Upper lobe of left lung (tissue), 6 donors: ENCODE data around the gene ITPRIPL1. TPM values are rescaled to one million over a fixed set of nuclear protein-coding genes. Genes with fewer than 3 reads are reported as not detected.

Experiments used
- ATAC-seq, 2 donors: fragments of 200-7000 bp; cut with Tn5 transposase; one replicate each; pipeline ENCODE4 v1.9.1; 2022; ENCODE audit warnings: mild to moderate bottlenecking in 2 of 2, moderate library complexity in 2 of 2; ENCODE audit not compliant: low FRiP score in 2 of 2
- DNase-seq, 2 donors: peaks; one replicate each; pipeline ENCODE4 v3.0.0-alpha.2; 2019 to 2020
- H3K27ac ChIP-seq, 4 donors: fragments of 200-600 bp; sonication (generic); one replicate each; pipeline ENCODE4 v1.5.1; 2016 to 2019
- H3K27me3 ChIP-seq, 4 donors: fragments of 200-600 bp; sonication (generic); one replicate each; pipeline ENCODE4 v1.5.1; 2017 to 2019
- H3K36me3 ChIP-seq, 4 donors: fragments of 200-600 bp; sonication (generic); one replicate each; pipeline ENCODE4 v1.5.1; 2016 to 2019
- H3K4me1 ChIP-seq, 4 donors: fragments of 200-600 bp; sonication (generic); one replicate each; pipeline ENCODE4 v1.5.1; 2018 to 2019
- H3K4me3 ChIP-seq, 4 donors: fragments of 200-600 bp; sonication (generic); one replicate each; pipeline ENCODE4 v1.5.1; 2017 to 2019; ENCODE audit warnings: mild to moderate bottlenecking in 2 of 4, moderate library complexity in 1 of 4
- H3K9me3 ChIP-seq, 4 donors: fragments of 200-600 bp; sonication (generic); one replicate each; pipeline ENCODE4 v1.5.1; 2018 to 2019
- EP300 ChIP-seq, 4 donors: sonication (generic); formaldehyde crosslinking; IDR thresholded peaks; one replicate each; pipeline ENCODE4 v1.5.1; 2017; ENCODE audit warnings: antibody characterized with exemption in 4 of 4, control low read depth in 2 of 4
- POLR2A ChIP-seq, 4 donors: fragments of 450-650 bp; IDR thresholded peaks; one replicate each; pipeline ENCODE4 v1.5.1; 2016 to 2017; ENCODE audit warnings: antibody characterized with exemption in 4 of 4, mild to moderate bottlenecking in 2 of 4
- POLR2AphosphoS5 ChIP-seq, 2 donors: sonication (generic); formaldehyde crosslinking; IDR thresholded peaks; one replicate each; pipeline ENCODE4 v1.5.1; 2017; ENCODE audit warnings: antibody characterized with exemption in 2 of 2
- WGBS, 2 donors: methylation state at CpG; one replicate each; pipeline ENCODE4 v1.1.5; 2017 to 2018; 5-methylcytosine and 5-hydroxymethylcytosine counted together
- total RNA-seq, 6 donors: library from RNA; depleted of rRNA in 4 of 6; stranded (reverse); fragments of >200 nt in 4 of 6; gene quantifications; one replicate each; pipeline versions ENCODE4 v1.1.0 to v1.2.1, GENCODE V29; 2016 to 2021
- TF ChIP-seq, protein P1 (sequence below), 6 experiments: fragments of 450-650 bp in 4 of 6; fragments of 200-600 bp in 2 of 6; sonication (generic) in 2 of 6; IDR thresholded peaks; one replicate each; pipeline ENCODE4 v1.5.1; 2016 to 2019; ENCODE audit warnings: antibody characterized with exemption in 6 of 6
- donor health status: DM: no; HTN: no; CAD: no; lungs with moderate emphysema.
- donor health status: DM: no; HTN: yes; CAD: no; lungs with severe emphysema.

The ITPRIPL1 gene
- total RNA-seq, 6 donors from 2014 or later, result 0.57 to 5.5 (median 1.9) TPM

GRCh38 chr2:96333708-96334107 lies 8.6 kb downstream of the ITPRIPL1 start:
- H3K27me3 ChIP-seq, result no peaks in the 10 kb centered on the region
- H3K36me3 ChIP-seq, result no peaks in the 10 kb centered on the region
- H3K4me3 ChIP-seq, result no peak overlapping the region
- no peaks in the 10 kb centered on the region for H3K9me3 ChIP-seq
- 71 to 79% methylated on average over 3 of the region's 3 CpGs for WGBS, 2 donors
- TF ChIP-seq POLR2A (IDR thresholded peaks at IDR 0.05) (no peak), EP300 (IDR thresholded peaks at IDR 0.05) (no peak), POLR2AphosphoS5 (IDR thresholded peaks at IDR 0.05) (no peak)
- TF ChIP-seq, protein P1, sequence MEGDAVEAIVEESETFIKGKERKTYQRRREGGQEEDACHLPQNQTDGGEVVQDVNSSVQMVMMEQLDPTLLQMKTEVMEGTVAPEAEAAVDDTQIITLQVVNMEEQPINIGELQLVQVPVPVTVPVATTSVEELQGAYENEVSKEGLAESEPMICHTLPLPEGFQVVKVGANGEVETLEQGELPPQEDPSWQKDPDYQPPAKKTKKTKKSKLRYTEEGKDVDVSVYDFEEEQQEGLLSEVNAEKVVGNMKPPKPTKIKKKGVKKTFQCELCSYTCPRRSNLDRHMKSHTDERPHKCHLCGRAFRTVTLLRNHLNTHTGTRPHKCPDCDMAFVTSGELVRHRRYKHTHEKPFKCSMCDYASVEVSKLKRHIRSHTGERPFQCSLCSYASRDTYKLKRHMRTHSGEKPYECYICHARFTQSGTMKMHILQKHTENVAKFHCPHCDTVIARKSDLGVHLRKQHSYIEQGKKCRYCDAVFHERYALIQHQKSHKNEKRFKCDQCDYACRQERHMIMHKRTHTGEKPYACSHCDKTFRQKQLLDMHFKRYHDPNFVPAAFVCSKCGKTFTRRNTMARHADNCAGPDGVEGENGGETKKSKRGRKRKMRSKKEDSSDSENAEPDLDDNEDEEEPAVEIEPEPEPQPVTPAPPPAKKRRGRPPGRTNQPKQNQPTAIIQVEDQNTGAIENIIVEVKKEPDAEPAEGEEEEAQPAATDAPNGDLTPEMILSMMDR (IDR thresholded peaks at IDR 0.05), result no peak
- H3K4me1 ChIP-seq, result peaks cover 6 to 20% (median 15%) of the 10 kb centered on the region in 4 donors
- ATAC-seq, result no peak
- no peak overlapping the region for H3K27ac ChIP-seq
- no peak for DNase-seq

GRCh38 chr2:96336104-96336775 lies 11.1 kb downstream of the ITPRIPL1 start:
- peaks cover 6 to 17% (median 13%) of the 10 kb centered on the region in 4 donors for H3K4me1 ChIP-seq
- peak overlapping the region in 3 of 4 donors; percentile 67 to 83 (median 68) for H3K4me3 ChIP-seq
- 17 to 24% methylated on average over 10 to 15 of the region's 15 CpGs for WGBS, 2 donors
- peak overlapping the region in 3 of 4 donors; percentile 90 to 96 (median 90) for H3K27ac ChIP-seq
- no peaks in the 10 kb centered on the region for H3K36me3 ChIP-seq
- H3K27me3 ChIP-seq, result no peaks in the 10 kb centered on the region
- TF ChIP-seq, protein P1 (IDR thresholded peaks at IDR 0.05), result no peak
- TF ChIP-seq POLR2A (IDR thresholded peaks at IDR 0.05) (no peak), POLR2AphosphoS5 (IDR thresholded peaks at IDR 0.05) (no peak), EP300 (IDR thresholded peaks at IDR 0.05) (no peak)
- H3K9me3 ChIP-seq, result no peaks in the 10 kb centered on the region
- ATAC-seq (no peak), DNase-seq (no peak)

DNA sequence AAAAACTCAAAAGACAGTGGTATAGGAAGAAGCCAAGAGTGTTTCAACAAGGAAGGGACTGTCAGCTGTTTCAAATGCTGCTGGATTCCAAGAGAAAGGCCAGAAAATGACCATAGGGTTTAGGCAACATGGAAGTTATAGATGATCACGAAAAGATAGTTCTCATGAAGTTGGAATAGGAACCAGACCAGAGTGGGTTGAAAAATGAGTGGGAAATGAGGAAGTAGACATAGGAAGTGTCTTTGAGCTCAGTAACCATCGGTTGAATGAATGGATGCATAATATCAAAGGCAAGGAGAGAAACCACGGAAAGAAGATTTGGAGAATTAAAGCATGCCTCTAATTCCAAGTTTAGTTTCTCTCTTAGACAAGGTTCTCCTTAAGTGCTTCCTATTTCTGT lies 11.8 kb downstream of the ITPRIPL1 start:
- H3K4me3 ChIP-seq, result no peak overlapping the region
- TF ChIP-seq EP300 (IDR thresholded peaks at IDR 0.05), result no peak
- TF ChIP-seq, protein P1 (IDR thresholded peaks at IDR 0.05), result no peak
- no peak for TF ChIP-seq POLR2A (IDR thresholded peaks at IDR 0.05)
- TF ChIP-seq POLR2AphosphoS5 (IDR thresholded peaks at IDR 0.05), result no peak

GRCh38 chr2:96340493-96341414 lies 15.6 kb downstream of the ITPRIPL1 start:
- Histone ChIP-seq H3K4me3 (no peak overlapping the region), H3K9me3 (no peaks in the 10 kb centered on the region), H3K27ac (no peak overlapping the region), H3K4me1 (peaks cover 2 to 9% (median 6%) of the 10 kb centered on the region in 4 donors), H3K27me3 (no peaks in the 10 kb centered on the region), H3K36me3 (no peaks in the 10 kb centered on the region)
- no peak for ATAC-seq
- WGBS, 2 donors, result 90 to 95% methylated on average over 9 of the region's 9 CpGs
- DNase-seq, result no peak
- TF ChIP-seq, protein P1 (IDR thresholded peaks at IDR 0.05), result no peak
- no peak for TF ChIP-seq POLR2AphosphoS5 (IDR thresholded peaks at IDR 0.05)
- TF ChIP-seq POLR2A (IDR thresholded peaks at IDR 0.05), result no peak
- no peak for TF ChIP-seq EP300 (IDR thresholded peaks at IDR 0.05)

More for the DNA sequence above, 11.8 kb downstream of the ITPRIPL1 start:
- Histone ChIP-seq H3K9me3 (no peaks in the 10 kb centered on the region), H3K36me3 (no peaks in the 10 kb centered on the region), H3K4me1 (peaks cover 6 to 17% (median 13%) of the 10 kb centered on the region in 4 donors), H3K27me3 (no peaks in the 10 kb centered on the region), H3K27ac (no peak overlapping the region)
- WGBS, 2 donors, result 64 to 77% methylated on average over 3 of the region's 3 CpGs
- DNase-seq (no peak), ATAC-seq (no peak)
